HG02852 (cell line): ENCODE measurements around the gene TMEM184B.
"Not testable (repeated sequence)": the region's sequence is repeated elsewhere in the genome, so short reads cannot be mapped to it uniquely, and the experiment has no call there.

Experiments
- ATAC-seq: cut with Tn5 transposase; IDR thresholded peaks from one replicate; pipeline ENCODE4 v1.9.1; 2021; ENCODE audit warnings: mild to moderate bottlenecking, moderate library complexity; ENCODE audit not compliant: unreplicated experiment

The TMEM184B gene

DNA sequence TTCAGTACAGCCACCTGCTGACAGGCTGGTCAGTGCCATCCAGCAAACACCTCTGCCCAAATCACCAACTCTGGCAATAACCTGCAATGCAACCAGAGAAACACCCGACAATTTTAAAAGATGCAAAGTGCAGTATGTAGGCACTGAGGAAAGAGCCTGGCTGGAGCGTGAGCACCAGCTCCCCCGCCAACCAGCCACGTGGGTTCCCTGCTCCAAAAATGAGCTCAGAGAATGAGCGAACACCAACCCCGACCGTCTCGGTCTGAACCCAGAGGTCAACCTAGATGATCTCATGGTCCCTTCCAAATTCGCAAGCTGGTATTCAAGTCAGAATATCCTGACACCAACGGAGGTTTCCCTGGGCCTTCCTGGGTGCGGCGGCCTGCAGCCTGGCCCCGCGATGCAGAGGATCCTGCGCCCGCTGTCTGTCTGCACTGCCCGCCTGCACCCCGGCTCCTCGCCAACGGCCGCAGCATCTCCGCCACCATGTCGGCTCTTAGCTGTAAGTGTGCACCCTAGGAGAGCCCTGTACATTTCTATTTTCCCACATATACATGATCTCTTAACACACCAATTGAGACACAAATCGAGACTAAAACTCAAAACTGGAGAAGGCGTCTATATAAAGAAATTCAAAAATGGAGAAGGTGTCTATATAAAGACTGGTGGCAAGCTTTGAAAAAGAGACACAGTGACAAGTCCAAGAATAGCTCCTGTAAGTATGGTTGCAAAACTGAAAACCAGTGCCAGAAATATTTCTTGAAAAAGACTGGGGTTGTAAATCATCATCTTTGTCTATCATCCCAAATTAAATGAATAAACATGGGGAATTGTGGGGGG, 22.8 kb downstream of the TMEM184B start:
- no peak for ATAC-seq

DNA sequence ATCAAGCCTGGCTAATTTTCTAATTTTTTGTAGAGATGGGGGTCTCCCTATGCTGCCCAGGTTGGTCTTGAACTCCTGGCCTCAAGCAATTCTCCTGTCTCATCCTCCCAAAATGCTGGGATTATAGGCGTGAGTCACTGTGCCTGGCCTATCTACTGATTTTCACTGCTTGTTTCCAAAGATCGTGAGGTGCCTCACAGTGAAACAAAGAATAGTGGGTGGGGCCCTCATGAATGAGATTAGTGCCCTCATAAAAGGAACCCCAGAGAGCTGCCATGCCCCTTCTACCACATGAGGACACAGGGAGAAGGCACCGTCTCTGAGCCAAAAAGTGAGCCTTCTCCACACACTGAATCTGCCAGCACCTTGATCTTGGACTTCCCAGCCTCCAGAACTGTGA, 23.5 kb downstream of the TMEM184B start:
- no peak for ATAC-seq

DNA sequence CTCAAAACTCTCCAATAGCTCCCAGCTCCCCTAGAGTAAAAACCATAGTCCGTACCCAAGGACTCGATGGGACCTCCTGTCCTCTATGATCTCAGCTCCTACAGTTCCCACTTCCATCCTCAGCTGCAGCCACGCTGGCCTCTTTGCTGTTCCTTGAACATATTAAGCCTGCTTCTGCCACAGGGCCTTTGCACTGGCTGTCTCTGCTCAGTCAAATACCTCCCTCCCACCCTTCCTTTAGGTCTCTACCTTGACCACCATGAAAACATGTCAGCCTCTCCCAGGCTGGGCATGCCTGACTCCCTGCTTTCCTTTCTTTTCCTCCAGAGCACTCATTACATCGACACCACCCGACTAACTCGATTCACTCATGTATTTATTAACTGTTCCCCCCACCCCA, 24.5 kb downstream of the TMEM184B start:
- no peak for ATAC-seq

DNA sequence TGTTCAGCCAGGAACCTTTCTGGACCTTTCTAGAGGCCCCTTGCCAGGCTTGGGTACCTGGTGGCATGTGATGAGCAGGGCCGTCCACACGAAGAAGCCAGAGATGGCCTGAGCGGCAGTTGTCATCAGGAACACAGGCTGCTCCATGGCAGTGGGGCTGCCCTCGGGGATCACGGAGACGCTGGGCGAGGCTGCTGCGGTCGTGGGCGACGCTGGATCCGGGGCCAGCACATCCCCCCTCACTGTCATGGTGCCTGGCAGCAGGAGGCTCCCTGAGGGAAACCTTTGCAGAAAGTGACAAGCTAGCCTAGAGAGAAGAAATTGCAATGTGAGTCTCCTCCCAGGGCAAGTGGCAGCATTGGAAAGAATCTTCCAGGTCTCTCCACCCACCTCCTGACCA, 25.1 kb downstream of the TMEM184B start:
- no peak for ATAC-seq

DNA sequence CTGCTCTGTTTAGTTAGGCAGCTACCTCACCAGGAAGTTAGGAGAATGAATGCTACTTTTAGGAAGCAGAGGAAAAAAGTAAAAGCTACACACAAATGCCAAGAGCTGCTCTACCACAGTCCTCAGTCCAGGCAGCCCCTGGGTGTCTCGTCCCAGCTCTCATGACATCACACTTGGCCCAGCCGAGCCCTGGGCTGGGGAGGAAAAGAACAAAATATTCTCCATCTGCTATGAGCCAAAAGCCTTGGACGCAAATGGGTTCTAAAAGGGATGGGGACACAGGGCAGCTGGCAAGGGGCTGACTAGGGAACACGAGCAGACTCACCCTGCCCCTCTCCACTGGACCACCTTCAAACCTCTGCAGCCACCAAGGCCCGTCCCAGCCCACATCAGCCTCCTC, 26.1 kb downstream of the TMEM184B start:
- no peak for ATAC-seq

DNA sequence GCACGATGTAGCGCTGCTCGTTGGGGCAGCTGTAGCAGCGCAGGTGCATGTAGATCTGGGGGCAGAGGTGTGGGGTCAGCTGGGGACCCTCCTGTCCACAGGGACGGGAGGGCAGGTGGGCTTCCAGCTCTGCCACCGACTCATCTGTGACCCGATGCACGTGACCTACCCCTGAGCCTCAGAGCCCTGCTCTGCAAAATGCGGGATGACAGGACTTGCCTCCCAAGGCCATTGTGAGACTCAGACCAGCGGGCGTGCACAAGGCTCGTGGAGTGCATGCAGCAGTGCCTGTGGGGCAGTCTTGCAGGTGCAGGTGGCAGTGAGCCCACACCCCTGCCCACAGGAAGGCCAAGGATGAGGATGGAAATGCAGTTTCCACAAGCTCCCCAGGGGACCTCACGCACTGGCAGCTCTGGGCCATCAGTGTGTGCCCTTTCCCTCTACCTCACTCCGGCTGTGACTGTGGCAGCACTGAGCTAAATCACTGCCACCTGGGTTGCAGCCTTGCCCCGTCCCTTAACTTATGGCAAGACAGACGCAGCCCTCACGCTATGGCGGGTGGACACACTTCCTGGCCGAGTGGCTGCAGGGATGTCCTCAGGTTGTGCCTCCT, 26.7 kb downstream of the TMEM184B start:
- no peak for ATAC-seq

DNA sequence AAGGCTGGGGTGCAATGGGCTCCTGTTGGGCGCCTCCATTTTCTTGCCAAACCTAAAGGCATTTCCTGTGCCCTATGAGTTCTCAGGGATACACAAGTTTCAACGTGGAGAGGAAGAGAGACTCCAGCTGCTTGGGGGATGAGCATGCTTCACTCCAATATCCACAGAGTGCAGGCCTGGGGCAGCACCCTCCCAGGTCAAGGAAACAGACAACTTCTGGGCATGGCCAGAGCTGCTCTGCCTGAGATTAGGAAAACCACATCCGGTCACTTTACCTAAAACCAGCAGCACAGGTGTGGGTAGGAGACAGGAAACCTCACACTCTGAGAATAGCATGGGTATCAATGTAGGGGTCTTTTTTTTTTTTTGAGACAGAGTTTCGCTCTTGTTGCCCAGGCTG, 28.7 kb downstream of the TMEM184B start:
- ATAC-seq: no peak

DNA sequence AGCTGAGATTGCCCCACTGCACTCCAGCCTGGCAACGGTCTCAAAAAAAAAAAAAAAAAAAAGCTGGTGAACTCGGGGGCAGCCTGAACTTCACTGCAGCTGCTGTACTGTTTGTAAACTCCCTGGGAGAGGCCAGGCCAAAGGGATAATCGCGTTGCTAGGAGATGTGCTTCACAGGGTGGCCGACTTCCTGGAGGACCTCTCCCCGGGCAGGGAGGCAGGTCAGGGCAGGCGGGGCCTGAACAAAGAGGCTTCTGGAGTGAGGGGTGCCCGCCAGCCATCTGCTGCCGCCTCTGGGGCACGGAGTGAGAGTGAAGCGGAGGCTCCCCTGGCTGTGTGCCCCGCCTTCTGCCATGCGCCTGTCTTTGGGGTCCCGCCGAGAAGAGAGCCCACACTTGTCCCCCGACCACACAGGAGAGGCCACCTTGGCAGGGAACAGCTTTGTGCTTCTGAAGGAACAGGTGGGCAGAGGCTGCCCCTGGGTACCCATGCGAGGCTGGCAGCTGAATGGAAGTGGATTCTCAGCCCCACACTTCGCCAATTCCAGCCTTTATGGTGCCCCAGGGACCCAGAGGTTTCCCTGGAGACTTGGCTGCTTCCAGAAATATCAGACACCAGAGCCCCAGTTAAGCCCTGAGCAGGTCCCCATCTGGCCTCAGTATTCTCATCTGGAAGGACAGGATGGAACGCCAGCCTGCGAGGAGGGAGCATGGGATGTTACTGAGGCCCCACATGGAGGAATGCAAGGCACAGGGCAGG, 29.6 kb downstream of the TMEM184B start:
- ATAC-seq: no peak

DNA sequence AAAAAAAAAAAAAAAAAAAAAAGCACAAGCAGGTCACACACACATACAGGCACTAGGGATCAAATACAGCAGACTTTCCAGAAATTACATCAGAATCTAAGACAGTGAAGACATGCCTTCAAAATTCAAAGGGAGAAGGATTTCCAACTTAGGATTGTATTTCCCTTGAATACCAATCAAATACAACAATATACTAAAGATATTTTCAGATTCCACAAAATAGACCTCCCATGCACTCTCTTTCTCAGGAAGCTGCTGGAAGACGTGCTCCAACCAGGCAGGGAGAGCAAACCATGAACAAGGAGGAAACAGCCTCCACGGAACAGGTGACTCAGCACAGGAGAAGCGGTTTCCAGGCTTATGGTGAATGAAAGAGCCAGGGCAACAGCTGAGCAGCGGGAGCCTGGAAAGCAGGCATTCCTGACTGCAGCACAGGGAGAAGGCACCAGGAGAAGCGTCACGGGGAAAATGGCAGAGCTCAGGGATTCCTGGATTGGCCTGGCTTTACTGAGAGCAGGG, 32.0 kb downstream of the TMEM184B start:
- no peak for ATAC-seq

DNA sequence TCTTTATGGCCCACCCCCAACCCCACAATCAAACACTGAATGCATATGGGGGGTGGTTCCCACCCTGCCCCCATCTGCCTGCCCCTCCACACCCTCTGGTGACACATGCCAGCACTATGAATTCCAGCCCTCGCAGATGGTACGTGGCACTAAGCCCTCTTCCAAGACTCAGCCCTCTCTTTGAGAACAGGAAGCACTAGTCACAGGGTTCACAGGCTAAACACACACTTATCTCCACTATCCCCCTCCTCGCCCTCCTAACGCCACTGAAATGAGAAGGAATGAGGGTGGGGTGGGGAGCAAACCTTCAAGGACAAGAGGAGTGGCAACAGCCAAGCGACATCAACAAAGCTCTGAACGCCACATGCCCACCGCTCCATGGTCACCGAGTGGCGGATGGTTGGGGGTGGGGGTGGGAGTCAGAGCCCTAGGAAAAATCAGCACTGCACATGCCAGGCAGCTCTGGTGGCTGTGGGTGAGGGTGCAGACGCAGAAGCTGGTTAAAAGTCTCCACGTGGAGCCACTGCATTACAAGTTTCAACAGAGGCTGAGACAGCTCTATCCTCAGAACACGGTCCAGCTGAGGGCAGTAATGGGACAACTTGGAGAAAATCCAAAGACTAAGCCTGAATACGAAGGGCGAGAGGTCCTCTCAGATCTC, 33.6 kb downstream of the TMEM184B start:
- ATAC-seq: no peak

DNA sequence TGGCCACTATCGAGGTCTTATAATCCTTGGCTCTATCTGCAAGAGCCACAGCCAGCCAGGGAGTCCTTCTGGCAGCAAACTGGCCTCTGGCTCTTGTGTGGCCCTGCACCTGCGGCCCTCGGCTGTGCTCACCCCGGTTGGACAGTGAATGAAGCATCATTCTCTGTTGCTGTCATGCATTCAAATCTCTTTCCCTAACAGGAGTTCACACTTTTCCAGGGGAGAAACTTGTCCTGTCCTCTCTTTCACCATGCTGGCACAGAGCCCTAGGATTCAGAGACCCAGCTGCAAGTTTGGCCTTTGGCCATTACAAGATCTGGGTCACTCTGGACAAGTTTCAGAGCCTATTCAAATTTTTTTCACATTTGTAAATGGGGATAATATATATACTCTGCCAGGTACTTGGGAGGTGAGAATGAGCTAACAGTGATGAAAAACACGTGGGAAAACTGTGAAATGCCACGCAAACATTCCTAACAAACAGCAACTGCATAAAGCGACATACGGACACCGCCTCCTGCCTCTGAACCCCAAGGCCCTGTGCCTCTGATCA, 34.2 kb downstream of the TMEM184B start:
- ATAC-seq: no peak

DNA sequence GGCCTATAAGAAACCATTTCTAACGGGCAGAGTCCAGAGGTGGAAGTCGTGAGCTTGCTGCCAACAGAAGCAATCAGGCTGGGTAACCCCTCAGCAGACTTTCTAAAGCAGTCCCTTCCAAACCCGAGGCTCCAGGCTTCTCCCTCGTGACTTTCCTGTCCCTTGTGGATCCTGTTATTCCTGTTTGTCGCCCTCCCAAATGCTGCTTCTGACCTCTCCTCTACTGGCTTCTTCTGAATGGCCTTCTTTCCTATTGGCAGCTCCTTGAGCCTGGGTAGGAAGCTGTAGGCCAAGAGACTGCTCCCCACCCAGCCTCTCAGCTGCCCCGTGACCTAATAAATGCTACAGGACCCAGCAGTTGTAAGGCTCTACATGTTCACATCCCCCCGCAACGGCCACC, 36.0 kb downstream of the TMEM184B start:
- no peak for ATAC-seq

DNA sequence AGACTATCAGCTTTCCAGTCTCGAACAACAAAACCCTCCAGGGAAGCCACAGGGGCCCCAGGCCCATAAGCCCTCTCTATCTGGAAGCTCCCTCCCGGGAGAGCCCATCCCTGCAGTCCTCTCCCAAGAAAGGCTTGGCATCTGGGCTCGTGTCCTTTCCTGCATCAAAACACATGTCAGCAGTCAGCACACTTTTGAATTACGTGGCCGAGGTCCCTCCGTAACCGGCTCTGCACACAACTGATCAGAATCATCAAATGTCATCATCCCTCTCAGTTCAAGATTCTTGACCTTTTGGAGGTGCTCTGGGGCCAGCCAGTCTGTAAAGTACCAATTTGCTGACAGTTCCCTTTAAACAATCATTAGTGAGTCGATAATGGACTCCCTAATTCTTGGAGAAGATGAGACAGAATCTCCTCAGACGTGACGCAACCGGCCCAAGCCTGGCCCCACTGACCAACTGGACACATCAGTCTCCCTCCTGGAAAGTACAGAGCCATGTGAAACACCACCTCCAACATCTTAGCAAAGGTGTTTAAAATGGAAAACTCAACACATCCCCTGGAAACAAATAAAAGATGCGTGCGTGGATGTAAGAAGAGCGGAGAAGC, 37.5 kb downstream of the TMEM184B start:
- ATAC-seq: no peak

DNA sequence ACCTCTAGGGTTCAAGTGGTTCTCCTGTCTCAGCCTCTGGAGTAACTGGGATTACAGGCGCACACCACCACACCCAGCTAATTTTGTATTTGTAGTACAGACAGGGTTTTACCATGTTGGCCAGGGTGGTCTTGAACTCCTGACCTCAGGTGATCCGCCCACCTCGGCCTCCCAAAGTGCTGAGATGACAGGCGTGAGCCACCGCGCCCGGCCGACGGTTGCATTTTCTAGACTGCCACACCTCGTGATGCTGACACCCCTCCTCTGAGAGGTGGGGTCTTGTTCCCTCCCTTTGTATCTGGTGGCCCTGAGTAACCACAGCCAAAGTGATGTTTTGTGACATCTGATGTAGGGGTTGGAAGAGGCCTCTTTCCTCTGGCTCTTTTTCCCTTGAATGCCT, 39.0 kb downstream of the TMEM184B start:
- not testable (repeated sequence) for ATAC-seq

DNA sequence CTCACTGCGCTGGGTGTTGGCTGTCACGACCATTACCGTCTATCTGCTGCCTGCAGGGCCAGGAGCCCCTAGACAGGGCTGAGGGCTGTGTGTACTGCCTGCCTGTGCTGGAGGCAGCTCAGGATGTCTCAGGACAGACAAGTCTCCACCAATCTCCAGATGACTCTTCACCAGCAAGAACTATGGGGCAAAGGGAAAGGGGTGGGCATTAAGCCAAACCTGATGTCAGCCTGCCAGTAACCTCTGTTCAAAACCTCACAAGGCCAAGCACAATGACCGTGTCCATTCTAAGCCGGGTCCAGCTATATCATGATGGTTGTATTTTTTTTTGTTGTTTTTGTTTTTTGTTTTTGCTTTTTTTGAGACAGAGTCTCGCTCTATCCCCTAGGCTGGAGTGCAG, 39.4 kb downstream of the TMEM184B start:
- no peak for ATAC-seq

DNA sequence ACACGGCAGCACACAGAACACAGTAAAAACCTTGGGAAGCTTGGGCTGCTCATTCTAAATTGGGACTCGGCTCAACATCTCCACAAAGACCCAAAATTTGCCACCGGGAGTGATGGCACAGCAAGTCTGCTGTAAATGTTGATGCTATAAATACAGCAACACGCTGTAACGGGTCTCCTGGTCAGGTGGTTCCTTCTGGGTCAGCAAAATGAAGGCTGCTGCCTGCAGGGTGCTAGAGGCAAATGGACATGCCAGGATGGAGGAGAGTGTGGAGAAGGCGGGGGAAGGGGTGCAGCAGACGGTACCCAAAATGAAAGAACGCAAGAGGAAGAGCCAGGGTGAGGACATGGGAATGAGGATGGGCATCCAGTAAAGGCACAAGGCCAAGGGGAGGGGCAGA, 40.6 kb downstream of the TMEM184B start:
- ATAC-seq: no peak

DNA sequence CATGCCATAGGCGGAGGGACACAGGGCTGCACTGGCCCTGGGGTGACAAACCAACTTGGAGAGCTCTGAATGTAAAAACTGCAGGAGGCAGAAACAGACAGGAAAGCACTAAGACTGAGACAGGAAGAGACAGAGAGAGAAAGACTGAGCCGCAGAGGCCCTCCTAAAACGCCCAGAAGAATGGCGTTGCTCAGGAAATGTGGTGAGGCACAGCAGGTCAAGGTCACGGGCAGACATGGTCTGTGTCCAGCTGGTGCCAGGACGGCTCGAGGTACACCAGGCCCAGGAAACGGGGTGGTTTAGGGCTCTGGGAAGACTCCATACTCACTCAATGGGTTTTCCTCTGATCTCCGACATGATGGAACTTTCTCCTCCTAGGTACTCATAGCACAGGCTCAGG, 41.9 kb downstream of the TMEM184B start:
- no peak for ATAC-seq

DNA sequence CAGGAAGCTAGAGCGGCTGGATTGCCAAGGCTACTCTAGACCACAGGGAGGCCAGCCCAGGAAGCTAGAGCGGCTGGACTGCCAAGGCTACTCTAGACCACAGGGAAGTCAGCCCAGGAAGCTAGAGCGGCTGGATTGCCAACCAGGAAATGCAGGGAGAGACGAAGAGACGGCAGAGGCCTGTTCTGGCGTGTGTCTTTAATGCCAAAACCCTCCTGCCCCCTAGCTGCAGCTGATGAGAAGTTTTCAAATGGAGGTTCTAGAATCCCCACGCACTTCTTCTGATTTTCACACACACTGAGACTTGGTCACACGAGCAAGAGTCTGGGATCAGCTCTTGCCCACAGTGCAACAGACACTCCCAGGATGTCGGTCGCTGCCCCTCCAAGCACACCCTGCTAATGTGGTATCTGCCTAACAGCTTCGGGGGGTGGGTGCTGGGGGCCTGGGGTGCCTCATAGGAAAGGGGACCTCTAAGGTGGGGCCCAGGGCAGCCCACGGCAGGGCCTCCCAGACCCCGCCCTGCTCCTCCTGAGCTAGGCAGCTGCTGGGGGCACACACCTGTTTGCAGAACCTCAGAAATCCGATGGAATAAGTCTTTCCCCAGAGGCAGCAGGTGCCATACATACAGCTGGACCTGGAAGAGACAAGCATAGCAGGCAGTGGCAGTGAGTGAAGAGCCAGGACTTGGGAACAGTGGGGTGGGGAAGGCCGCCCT, 42.5 kb downstream of the TMEM184B start:
- no peak for ATAC-seq

DNA sequence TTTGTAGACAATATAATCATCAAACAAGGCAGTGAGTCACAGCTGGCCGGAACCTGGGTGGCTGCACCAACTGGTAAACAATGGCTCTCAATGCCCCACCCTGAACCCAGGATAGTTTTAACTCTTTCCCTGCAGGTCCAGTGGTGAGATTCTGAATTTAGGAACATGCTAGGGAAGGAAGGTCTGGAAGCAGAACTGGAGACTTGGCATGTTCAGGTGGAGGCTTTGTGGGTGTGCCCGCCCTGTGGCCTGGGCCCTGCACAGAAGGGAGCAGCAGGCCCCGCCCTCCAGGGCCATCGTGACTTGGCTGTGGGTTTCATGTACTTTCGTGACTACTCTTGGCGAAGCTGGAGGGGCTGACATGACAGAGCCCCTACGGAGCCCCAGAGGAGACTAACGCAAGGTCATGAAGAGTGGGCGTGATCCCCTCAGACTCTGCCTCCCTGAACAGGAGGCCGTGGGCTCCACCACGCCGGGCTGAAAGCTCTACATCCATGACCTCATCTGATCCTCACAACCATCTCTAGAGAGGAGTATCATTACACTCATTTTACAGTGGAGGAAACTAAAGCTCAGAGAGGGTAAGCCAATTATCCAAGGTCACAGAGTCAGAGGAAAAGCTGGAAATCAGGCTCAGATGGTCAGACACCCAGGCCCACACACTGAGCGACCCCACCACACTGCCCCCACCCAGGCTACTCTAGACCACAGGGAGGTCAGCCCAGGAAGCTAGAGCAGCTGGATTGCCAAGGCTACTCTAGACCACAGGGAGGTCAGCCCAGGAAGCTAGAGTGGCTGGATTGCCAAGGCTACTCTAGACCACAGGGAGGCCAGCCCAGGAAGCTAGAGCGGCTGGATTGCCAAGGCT, 43.7 kb downstream of the TMEM184B start:
- no peak for ATAC-seq
